HG03064 (cell line): ENCODE results near the gene TTYH3.
A peak's percentile ranks its signal among the peaks of the same experiment; 100 is the strongest.
"Not testable (repeated sequence)": the region's sequence is repeated elsewhere in the genome, so short reads cannot be mapped to it uniquely, and the experiment has no call there.

Experiments used
- ATAC-seq: cut with Tn5 transposase; IDR thresholded peaks from one replicate; pipeline ENCODE4 v1.9.1; 2021; ENCODE audit warnings: low read depth; ENCODE audit not compliant: unreplicated experiment

TTYH3 gene

DNA sequence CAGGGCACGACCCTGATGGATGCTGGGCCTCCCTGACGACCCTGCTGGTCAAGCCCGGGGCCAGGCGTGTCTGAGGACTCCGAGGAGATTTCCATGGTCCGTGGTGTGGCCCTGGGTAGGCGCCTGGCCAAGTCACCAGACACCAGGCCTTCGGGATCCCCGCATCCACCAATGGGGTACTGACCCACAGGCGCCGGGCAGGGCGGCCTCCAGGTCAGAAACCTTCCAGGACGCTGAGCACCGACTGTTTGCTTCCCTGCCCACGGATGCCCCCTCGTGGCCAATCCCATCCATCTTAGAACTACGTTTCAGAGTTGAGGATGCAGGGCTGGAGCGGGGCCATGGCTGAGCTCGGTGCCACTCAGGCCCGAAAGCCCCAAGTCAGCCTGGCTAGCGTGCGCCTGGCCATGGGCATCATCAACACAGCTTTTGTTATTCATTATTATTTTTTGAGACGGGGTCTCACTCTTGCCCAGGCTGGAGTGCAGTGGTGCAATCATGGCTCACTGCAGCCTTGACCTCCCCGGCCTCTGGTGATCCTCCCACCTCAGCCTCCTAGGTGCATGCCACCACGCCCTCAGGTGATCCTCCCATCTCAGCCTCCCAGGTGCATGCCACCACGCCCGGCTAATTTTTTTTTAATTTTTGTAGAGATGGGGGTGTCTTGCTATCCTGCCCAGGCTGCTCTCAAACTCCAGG is 49.2 kb downstream of the TTYH3 start:
- no peak for ATAC-seq

DNA sequence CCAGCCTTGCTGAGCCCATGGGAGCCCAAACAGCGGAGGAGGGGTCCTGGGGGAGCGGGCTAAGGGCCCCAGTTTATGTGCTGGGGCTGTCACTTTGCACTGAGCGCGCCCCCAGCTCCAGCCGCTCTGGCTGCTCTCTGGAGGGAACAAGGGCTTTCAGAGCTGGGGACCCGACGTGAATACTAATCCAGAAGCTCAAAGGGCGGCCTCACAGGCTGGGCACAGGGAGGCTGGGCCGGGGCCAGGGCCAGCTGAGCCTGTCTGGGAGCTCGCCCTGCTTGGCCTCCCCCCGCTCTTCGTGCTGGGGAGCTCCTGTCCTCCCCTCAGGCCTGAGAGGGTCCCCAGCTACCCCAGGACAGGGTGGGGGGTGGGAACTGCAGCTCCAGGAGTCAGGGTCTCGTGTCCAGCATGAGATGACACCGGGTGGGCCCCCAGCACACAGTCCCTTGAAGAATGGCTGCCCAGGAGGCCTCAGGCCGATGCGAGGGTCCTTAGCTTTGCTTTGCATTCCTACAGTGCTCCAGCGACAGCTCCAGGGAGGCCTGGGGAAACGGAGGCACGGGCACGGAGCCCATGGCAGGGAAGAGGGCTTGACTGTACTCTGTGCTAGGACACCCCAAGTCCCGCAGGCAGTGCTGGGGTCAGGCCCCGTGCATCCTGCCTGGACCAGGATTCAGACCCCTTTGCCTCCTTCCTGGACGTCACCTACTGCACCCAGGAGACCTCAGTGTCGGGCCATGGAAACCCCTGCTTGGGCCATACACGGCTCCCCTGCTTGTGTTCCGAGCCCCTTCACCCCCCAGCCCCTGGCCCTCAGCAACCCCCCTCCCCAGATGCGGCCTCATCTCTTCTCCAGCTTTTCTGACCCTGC is 50.4 kb downstream of the TTYH3 start:
- ATAC-seq, result no peak

DNA sequence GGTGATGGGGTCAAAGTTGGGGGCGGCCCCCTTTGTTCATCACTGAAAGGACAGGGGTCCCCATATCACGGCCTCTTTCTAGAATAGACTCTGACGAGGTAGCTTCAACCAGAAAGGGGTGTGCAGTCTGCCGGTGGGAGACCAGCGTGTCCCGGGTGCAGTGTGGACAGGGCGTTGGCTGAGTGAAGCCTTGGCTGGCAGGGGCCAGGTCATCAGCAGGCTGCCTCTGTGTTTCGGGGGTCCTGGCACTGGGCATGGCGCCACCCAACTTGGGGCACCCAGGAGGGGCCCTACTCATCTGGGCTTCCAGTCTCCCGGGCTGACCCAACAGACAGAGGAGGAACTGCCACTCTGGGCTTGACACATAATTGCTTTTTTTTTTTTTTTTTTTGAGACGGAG is 52.7 kb downstream of the TTYH3 start:
- no peak for ATAC-seq

DNA sequence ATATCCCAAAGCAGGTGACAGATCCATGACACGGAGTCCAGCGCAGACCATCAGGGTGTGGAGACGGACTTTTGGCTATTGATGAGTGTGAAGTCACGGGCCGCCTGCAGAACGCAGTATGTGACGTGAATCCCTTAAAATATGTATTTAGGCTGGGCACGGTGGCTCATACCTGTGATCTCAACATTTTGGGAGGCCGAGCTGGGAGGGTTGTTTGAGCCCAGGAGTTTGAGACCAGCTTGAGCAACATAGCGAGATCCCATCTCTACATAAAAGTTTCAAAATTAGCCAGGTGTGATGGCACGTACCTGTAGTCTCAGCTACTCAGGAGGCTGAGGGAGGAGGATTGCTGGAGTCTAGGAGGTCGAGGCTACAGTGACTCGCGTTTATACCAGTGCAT is 54.3 kb downstream of the TTYH3 start:
- no peak for ATAC-seq

DNA sequence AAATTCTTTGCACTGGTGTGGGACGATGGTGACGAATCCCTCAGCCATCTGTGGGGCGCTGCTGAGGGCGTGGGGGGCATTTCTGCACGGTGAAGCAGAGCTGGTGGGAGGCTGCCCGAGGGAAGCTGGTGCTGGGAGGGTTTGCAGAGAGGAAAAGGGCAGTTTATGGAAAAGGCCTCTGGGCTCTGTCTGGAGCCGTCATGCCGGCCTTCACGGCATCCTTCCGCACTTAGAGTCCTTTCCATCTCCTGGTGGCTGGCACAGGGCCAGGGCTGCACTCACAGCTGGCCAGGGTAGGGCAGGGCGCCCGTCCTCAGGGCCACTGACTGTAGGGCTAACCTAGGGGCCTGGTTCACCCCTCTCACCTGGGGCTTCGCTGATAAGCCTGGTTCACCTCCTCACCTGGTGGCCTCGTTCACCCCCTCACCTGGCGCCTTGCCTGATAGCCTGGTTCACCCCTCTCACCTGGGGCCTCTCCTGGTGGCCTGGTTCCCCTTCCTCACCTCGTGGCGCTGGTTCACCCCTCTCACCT is 55.6 kb downstream of the TTYH3 start:
- ATAC-seq, result no peak

DNA sequence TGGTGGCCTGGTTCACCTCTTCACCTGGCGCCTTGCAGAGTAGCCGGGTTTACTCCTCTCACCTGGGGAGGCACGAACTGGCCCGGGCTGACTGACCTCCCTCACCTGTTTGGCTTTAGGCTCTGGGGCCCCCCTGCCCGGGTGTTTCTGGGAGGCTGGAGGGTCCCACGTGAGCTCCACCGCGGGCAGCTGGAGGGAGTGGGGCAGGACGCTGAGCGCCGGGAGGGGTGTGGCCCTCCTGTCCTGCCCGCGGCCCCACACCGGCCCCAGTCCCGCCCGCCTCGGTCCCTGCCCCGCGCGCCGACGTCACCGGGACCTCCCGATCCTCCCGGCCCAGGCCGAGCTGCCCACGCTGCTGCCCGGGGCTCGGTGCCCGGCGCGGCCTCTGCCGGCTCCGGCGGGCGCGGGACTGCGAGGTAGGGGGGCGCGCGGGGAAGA is 56.1 kb downstream of the TTYH3 start, which contains the start of gene AMZ1:
Gene AMZ1, plus strand, starts transcription at position 322 of the 438 bp plus-strand sequence. CDS start 12,250 bp downstream, outside the sequence.
- ATAC-seq, result no peak

DNA sequence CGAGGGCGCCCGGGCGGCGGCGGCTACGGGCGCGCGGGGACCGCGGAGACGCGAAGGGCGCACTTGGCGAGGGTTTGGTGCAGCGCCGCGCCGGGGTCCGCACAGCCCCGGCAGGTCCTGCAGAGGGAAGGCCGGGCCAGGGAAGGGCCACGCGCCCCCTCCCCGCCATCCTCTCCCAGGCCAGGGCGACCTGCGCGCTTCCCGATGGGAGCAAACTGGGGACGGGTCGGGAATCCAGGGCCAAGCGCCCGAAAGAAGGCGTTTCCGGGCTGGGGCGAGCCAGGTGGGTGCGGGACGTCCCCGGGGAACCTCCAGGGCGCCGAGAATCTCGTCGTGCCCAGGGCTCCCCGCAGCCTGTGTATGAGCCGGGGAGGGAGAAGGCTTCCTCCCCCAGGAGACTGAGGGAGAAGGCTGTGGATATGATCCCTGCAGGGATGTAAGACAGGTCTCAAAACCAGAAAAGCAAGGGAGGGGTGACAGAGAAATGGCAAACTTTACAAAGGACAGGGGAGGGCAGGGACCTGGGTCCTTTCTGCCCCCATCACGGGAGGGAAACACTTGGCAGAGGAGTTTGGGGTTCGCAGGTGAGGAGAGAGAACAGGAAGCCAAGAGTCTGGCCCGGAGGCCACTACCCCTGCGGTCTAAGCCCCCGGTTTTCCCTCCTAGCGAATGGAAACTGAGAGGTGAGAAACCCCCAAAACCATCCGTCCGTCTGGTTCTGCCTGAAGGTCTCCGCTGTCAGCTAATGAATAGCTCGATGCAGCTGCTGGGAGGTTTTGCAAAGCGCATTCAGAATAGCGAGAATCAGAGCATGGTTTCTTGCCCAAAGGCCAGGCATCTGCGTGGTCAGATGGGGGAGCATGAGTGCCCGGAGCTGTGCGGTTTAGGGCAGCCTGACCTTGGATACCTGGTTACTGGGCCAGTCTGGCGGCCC is 56.9 kb downstream of the TTYH3 start:
- peak; percentile 78 for ATAC-seq

DNA sequence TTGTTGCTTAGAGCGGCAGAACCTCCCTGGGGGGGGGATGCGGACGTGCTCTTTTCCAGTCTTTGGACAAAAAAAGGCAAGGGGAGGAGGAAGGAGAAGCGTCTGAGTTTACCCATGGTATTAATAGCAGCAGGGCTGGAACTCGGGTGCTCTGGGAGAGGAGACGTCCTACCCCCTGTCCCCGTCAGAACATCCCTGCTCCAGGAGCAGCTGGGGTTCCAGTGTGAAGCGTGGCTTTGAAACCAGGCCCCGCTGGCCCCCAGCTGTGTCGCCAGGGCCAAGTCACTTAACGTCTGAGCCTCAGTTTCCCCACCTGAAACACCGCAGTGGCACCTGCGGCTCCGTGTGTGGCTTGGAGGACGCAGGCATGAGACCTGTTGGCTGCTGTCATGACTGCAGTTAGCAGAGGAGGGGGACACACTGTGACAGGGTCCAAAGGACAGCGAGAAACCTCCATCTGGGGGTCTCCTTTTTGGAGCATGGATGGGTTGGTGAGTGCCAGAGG is 57.6 kb downstream of the TTYH3 start:
- peak; percentile 16 for ATAC-seq

DNA sequence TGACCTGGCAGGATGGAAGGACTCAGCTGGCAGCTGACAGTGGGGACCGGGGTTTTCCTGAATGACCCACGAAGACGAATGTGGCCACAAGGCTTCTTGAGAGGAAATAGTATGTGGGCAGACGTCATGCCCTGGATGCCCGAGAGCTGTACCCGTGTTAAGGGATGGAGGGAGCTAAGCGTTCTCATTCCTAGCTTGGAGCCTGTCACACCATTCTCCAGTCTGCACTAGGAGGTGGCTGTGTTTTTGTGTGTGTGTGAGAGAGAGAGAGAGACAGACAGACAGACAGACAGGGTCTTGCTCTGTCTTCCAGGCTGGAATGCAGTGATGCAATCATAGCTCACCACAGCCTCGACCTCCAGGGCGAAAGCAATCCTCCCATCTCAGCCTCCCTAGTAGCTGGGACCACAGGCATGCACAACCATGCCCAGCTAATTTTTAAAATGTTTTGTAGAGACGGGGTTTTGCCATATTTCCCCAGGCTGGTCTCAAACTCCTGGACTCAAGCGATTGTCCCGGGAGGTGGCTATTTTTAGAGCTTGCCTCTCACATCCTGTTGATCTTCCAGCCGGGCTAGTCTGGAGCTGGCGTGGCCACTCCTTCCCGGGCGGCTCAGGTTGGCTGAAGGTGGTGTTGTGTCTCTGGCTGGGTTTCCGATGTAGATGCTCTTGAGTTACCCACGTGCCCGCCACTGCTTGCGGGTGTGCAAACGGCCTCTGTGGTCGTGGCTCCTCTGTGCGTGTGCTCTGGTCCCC is 58.3 kb downstream of the TTYH3 start:
- ATAC-seq, result no peak

DNA sequence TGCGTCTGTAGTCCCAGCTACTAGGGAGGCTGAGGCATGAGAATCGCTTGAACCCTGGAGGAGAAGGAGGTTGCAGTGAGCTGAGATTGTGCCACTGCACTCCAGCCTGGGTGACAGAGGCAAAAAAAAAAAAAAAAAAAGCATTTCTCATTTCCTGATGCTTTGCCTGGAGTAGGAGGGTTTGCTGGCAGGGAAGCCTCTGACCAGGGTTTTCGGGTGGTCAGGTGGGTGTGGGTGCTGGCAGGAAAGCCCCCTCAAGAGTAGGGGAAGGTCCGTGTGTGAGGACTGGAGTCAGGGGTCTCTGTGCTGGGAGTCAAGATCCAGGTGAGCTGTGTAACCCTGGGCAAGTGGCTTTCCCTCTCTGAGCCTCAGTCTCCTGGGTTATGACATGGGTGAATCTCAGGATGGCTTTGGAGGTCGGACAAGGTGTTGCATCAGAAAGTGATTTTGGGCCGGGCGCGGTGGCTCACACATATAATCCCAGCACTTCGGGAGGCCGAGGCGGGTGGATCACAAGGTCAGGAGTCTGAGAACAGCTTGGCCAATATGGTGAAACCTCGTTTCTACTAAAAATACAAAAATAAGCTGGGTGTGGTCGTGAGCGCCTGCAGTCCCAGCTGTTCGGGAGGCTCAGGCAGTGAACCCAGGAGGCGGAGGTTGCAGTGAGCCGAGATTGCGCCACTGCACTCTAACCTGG is 59.4 kb downstream of the TTYH3 start:
- ATAC-seq, result no peak

DNA sequence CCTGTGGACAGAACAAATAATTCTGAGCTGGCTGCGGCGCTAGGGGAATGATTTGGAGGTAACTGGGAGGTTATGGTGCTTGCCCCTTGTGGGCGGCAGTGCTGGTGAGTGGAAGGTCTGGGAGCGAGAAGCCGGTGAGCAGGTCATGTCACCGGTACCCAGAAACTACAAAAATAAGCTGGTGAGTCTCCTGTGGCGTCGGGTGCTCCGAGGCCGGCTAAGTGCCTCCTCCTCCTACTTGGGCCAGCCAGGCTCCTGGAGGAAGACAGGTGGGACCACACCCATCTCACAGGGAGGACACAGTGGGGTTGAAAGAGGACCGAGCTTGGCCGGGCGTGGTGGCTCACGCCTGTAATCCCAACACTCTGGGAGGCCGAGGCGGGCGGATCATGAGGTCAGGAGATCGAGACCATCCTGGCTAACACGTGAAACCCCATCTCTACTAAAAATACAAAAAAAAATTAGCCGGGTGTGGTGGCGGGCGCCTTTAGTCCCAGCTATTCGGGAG is 60.2 kb downstream of the TTYH3 start:
- ATAC-seq, result not testable (repeated sequence)

DNA sequence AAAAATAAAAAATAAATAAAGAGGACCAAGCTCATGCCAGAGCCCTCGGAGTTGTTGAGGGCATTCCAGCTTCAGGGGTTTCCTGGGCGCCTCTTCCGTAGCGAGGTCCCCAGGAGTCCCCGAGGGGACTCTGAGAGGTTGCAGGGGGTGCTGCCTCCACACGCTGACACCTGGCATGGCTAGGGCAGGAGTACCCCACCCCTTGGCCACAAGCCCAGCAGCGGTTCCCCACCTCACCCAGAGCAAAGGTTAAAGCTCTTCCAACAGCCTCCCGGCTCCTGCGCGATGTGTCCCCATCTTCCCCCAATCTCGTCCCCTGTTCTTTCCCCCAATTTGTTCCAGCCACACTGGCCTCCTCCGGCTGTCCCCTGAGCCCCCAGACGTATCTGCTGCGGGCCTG is 60.8 kb downstream of the TTYH3 start:
- ATAC-seq, result no peak

DNA sequence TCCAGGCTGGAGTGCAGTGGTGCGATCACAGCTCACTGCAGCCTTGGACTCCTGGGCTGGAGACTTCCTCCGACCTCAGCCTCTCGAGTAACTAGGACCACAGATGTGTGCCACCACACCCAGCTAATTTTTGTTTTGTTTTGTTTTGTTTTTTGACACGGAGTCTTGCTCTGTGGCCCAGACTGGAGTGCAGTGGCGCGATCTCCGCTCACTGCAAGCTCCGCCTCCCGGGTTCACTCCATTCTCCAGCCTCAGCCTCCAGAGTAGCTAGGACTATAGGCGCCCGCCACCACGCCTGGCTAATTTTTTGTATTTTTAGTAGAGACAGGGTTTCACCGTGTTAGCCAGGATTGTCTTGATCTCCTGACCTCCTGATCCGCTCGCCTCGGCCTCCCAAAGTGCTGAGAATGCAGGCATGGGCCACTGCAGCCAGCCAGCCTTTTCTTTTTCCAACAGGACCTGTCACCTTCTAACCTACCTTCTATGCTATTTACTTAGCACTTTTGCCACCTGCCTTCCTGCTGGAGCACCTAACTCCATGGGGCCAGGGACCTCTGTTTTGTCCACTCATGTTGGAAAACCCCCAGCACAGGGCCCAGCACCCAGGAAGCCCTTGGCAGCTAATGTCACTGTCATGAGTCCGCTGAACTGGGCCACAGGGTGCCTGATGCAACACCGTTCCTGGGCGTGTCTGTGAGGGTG is 61.8 kb downstream of the TTYH3 start:
- ATAC-seq, result not testable (repeated sequence)

DNA sequence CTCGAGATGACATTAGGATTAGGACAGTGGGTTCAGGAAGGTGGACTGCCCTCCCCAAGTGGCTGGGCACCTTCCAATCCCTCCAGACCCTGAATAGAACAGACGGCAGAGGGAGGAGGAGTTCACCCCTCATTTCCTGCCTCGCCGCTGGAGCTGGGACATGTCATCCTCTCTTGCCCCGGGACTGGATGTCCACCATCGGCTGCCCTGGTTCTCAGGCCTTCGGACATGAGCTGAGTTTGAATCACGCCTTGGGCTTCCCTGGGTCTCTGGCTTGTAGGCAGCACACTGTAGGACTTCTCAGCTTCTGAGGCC is 62.3 kb downstream of the TTYH3 start:
- not testable (repeated sequence) for ATAC-seq

DNA sequence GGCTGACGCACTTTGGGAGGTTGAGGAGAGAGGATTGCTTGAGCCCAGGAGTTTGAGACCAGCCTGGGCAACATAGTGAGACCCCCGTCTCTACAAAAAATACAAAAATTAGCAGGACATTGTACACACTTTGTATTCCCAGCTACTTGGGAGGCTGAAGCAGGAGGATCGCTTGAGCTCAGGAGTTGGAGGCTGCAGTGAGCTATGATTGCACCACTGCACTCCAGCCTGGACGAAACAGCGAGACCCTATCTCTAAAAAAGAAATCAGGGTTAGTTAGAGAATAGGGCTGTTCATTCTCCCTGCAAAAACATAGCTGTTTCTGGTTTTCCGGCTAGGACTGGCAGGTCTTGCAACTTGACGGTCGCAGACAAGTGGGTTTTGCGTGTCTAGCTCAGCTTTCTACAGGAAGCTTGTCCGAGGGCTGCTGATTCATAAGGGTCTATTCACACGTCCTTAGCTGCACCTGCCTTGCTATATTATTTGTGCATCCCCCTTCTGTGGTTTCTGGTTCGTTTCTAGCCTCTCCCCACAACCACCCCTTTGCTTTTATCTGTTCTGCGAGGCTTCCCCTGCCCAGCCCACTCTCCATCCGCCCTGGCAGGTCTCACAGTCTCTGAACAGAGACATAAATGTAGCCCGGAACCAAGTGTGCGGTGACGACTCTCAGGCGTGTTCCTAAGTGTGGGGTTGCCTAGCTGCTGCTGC is 66.9 kb downstream of the TTYH3 start:
- ATAC-seq, result peak; percentile 97

DNA sequence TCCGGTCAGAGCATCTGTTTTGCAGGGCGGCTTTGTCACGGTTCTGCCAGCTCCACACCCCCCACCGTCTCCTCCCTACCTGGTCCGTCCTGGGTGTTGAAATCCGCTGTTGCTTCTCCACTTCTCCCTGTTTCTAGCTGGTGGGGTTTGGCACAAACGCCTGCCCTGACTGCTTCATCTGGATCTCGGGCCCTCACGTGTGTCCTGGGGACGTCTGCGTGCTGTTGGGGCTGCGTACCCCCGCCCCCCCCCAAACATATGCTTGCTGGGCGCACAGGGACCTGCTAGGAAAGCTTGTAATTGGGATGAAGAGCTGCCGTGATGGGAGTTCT is 67.5 kb downstream of the TTYH3 start:
- ATAC-seq, result no peak

DNA sequence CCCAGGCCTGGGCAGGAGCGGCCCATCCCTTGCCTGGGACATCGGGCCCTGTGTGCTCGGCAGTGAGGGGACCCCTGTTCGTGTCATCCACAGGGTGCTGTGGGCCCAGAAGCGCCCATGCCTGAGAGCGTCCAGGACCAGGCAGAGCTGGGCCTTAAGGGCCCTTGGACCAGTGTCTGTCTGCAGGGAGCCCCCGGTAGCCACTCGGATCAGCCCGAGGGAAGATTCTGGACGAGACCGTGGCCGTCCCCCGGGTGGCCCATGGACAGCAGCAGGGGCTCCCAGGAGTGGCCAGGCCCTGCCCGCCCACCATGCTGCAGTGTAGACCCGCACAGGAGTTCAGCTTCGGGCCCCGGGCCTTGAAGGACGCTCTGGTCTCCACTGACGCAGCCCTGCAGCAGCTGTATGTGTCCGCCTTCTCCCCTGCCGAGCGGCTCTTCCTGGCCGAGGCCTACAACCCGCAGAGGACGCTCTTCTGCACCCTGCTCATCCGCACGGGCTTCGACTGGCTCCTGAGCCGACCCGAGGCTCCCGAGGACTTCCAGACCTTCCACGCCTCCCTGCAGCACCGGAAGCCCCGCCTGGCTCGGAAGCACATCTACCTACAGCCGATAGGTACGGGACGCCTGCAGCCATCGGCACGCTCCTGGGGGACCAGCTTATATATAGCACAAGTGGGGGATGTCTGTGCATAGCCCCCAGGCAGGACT is 68.5 kb downstream of the TTYH3 start:
- ATAC-seq, result no peak
